ENCODE measurements around the gene GTSF1L. TPM values are rescaled to one million over a fixed set of nuclear protein-coding genes. Genes with fewer than 3 reads are reported as not detected.
"Not testable (repeated sequence)": the region's sequence is repeated elsewhere in the genome, so short reads cannot be mapped to it uniquely, and the experiment has no call there.

The GTSF1L gene
- total RNA-seq, 1 experiment from 2014 or later = not detected

DNA sequence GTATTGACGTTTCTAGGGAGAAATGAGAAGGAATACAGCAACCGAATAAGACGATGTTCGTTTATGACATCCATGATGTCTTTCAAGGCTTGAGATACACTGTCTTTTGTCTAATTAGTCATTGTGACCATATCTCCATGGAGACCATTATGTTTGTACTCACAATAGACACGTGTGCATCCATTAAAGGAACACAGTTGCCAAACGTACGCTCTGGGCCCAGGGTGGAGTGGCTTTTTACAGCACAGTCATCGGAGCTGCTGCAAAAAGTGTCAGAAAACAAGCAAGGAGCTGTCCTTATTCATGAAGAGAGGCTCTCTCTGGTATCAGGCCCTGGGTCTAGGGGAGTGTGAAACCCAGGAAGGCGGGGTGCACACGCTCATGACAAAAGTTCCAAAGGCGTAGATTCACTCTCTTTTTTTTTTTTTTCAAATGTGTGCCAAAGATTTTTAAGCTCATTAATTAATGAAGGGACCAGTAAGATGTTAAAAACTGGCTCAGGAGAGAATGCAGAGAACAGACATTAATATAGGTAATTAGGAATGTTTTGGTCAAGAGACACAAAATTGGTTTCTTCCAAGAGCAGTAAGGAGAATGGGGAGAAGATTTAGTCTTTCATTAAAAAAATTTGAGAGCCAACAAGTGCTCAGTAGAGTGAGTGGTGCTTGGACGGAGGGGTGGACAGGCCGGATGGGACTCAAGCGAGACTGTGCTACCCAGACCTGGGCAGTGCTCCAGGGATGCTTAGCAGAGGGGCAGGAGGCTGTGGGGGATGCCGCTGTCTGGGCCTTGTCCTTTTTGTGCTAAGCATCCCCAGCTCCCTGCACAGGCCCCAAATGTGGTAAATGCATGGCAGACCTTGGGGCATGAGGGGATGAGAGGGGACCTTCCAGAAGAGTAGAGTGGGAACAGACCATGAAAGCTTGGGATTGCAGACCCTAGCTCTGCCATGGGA lies 34.9 kb upstream of the GTSF1L start (continued):
- TF ChIP-seq, protein P1, sequence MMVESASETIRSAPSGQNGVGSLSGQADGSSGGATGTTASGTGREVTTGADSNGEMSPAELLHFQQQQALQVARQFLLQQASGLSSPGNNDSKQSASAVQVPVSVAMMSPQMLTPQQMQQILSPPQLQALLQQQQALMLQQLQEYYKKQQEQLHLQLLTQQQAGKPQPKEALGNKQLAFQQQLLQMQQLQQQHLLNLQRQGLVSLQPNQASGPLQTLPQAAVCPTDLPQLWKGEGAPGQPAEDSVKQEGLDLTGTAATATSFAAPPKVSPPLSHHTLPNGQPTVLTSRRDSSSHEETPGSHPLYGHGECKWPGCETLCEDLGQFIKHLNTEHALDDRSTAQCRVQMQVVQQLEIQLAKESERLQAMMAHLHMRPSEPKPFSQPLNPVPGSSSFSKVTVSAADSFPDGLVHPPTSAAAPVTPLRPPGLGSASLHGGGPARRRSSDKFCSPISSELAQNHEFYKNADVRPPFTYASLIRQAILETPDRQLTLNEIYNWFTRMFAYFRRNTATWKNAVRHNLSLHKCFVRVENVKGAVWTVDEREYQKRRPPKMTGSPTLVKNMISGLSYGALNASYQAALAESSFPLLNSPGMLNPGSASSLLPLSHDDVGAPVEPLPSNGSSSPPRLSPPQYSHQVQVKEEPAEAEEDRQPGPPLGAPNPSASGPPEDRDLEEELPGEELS (CRISPR knock-in tag; IDR thresholded peaks at IDR 0.05) = no peak
- TF ChIP-seq PRRX2 (CRISPR knock-in tag; IDR thresholded peaks at IDR 0.05) (no peak), EMX1 (CRISPR knock-in tag; IDR thresholded peaks at IDR 0.05) (no peak), NR3C1 (CRISPR knock-in tag; conservative IDR thresholded peaks at IDR 0.05; ENCODE audit: low read depth) (no peak)
- TF ChIP-seq, protein P2, sequence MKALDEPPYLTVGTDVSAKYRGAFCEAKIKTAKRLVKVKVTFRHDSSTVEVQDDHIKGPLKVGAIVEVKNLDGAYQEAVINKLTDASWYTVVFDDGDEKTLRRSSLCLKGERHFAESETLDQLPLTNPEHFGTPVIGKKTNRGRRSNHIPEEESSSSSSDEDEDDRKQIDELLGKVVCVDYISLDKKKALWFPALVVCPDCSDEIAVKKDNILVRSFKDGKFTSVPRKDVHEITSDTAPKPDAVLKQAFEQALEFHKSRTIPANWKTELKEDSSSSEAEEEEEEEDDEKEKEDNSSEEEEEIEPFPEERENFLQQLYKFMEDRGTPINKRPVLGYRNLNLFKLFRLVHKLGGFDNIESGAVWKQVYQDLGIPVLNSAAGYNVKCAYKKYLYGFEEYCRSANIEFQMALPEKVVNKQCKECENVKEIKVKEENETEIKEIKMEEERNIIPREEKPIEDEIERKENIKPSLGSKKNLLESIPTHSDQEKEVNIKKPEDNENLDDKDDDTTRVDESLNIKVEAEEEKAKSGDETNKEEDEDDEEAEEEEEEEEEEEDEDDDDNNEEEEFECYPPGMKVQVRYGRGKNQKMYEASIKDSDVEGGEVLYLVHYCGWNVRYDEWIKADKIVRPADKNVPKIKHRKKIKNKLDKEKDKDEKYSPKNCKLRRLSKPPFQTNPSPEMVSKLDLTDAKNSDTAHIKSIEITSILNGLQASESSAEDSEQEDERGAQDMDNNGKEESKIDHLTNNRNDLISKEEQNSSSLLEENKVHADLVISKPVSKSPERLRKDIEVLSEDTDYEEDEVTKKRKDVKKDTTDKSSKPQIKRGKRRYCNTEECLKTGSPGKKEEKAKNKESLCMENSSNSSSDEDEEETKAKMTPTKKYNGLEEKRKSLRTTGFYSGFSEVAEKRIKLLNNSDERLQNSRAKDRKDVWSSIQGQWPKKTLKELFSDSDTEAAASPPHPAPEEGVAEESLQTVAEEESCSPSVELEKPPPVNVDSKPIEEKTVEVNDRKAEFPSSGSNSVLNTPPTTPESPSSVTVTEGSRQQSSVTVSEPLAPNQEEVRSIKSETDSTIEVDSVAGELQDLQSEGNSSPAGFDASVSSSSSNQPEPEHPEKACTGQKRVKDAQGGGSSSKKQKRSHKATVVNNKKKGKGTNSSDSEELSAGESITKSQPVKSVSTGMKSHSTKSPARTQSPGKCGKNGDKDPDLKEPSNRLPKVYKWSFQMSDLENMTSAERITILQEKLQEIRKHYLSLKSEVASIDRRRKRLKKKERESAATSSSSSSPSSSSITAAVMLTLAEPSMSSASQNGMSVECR (CRISPR knock-in tag; IDR thresholded peaks at IDR 0.05; ENCODE audit: borderline replicate concordance) = no peak

DNA sequence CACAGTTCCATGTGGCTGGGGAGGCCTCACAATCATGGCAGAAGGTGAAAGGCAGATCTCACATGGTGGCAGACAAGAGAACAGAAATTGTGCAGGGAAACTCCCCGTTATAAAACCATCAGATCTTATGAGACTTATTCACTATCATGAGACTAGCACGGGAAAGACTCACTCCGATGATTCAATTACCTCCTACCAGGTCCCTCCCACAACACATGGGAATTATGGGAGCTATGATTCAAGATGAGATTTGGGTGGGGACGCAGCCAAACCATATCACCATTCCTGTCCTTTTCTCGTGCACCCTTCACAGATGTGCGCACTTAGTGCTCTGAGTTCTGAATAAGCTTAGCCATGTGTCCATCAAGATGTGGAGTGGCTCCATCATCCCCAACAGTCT lies 31.1 kb upstream of the GTSF1L start:
- H3K27ac Mint-ChIP-seq; H3K4me3 Mint-ChIP-seq; H3K4me1 Mint-ChIP-seq; H3K27me3 Mint-ChIP-seq (ENCODE audit: low read depth); ATAC-seq; H3K36me3 Mint-ChIP-seq; POLR2A ChIA-PET; H3K9me3 Mint-ChIP-seq; DNase-seq (ENCODE audit: low spot score): not testable (repeated sequence)
- CTCF ChIA-PET = interaction anchor here (1.8 kb wide), 1 partner anchor 8 kb away, joined by 4 read pairs; no protein-coding TSS in a partner anchor

DNA sequence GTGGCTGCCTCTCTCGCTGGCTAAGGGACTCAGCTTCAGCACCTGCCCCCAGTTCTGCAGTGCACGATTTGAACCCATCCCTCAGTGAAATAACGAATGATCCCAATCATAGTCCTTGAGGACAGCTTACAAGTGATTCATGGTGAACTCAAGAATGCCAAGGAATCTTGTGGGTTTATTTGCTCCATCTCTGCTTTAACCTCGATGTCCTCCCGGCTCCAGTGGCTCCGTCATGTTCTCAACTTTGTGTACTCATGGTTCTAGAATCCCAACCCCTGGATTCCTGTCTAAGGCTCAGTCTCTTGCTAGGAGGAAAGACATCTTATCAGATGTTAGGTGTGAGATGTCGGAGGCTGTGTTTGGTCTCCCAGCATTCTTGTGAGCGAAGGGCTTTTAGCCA lies 29.0 kb upstream of the GTSF1L start:
- ATAC-seq (no peak), DNase-seq (ENCODE audit: low spot score) (no peak)
- H3K4me3 Mint-ChIP-seq = no peak overlapping the region
- peaks cover 4% of the 10 kb centered on the region; the same call in 1 of the 2 replicates for H3K9me3 Mint-ChIP-seq
- H3K27ac Mint-ChIP-seq = no peak overlapping the region
- TF ChIP-seq ZNF232 (CRISPR knock-in tag; IDR thresholded peaks at IDR 0.05) (no peak), RELA (CRISPR knock-in tag; IDR thresholded peaks at IDR 0.05; ENCODE audit: borderline replicate concordance) (no peak), JAZF1 (CRISPR knock-in tag; IDR thresholded peaks at IDR 0.05) (no peak), TCF7 (CRISPR knock-in tag; IDR thresholded peaks at IDR 0.05; ENCODE audit: low read depth) (no peak)
- TF ChIP-seq, protein P3, sequence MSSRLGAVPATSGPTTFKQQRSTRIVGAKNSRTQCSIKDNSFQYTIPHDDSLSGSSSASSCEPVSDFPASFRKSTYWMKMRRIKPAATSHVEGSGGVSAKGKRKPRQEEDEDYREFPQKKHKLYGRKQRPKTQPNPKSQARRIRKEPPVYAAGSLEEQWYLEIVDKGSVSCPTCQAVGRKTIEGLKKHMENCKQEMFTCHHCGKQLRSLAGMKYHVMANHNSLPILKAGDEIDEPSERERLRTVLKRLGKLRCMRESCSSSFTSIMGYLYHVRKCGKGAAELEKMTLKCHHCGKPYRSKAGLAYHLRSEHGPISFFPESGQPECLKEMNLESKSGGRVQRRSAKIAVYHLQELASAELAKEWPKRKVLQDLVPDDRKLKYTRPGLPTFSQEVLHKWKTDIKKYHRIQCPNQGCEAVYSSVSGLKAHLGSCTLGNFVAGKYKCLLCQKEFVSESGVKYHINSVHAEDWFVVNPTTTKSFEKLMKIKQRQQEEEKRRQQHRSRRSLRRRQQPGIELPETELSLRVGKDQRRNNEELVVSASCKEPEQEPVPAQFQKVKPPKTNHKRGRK (CRISPR knock-in tag; IDR thresholded peaks at IDR 0.05; ENCODE audit: borderline replicate concordance) = no peak
- ChIA-PET POLR2A (no interaction called here), CTCF (interaction anchor here (1.5 to 1.9 kb wide), 2 partner anchors 85 to 227 kb away, joined by 5 to 7 read pairs; no protein-coding TSS in a partner anchor)
- no peaks in the 10 kb centered on the region for H3K4me1 Mint-ChIP-seq
- peaks cover 5% of the 10 kb centered on the region; the same call in 1 of the 2 replicates for H3K27me3 Mint-ChIP-seq (ENCODE audit: low read depth)
- H3K36me3 Mint-ChIP-seq = no peaks in the 10 kb centered on the region

DNA sequence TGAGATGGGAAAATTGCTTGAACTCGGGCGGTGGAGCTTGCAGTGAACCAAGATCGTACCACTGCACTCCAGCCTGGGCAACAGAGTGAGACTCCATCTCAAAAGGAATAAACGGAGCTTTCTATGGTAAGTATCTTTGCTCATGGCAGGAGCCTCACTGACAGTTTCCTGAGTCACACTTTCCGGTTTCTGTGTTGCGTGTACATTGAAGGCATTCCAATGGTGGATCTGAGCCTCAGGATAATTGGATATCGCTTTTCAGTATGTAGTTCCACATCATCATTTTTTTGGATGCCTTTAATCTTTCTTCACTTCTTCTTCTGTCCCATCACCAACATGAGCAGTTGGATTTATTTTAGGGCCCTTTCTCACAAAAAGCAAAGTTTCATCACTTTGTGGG lies 28.6 kb upstream of the GTSF1L start:
- ATAC-seq = no peak
- TF ChIP-seq, protein P4, sequence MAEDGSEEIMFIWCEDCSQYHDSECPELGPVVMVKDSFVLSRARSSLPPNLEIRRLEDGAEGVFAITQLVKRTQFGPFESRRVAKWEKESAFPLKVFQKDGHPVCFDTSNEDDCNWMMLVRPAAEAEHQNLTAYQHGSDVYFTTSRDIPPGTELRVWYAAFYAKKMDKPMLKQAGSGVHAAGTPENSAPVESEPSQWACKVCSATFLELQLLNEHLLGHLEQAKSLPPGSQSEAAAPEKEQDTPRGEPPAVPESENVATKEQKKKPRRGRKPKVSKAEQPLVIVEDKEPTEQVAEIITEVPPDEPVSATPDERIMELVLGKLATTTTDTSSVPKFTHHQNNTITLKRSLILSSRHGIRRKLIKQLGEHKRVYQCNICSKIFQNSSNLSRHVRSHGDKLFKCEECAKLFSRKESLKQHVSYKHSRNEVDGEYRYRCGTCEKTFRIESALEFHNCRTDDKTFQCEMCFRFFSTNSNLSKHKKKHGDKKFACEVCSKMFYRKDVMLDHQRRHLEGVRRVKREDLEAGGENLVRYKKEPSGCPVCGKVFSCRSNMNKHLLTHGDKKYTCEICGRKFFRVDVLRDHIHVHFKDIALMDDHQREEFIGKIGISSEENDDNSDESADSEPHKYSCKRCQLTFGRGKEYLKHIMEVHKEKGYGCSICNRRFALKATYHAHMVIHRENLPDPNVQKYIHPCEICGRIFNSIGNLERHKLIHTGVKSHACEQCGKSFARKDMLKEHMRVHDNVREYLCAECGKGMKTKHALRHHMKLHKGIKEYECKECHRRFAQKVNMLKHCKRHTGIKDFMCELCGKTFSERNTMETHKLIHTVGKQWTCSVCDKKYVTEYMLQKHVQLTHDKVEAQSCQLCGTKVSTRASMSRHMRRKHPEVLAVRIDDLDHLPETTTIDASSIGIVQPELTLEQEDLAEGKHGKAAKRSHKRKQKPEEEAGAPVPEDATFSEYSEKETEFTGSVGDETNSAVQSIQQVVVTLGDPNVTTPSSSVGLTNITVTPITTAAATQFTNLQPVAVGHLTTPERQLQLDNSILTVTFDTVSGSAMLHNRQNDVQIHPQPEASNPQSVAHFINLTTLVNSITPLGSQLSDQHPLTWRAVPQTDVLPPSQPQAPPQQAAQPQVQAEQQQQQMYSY (CRISPR knock-in tag; IDR thresholded peaks at IDR 0.05) = no peak
- no peak for TF ChIP-seq JUN (CRISPR knock-in tag; IDR thresholded peaks at IDR 0.05)
- TF ChIP-seq, protein P5, sequence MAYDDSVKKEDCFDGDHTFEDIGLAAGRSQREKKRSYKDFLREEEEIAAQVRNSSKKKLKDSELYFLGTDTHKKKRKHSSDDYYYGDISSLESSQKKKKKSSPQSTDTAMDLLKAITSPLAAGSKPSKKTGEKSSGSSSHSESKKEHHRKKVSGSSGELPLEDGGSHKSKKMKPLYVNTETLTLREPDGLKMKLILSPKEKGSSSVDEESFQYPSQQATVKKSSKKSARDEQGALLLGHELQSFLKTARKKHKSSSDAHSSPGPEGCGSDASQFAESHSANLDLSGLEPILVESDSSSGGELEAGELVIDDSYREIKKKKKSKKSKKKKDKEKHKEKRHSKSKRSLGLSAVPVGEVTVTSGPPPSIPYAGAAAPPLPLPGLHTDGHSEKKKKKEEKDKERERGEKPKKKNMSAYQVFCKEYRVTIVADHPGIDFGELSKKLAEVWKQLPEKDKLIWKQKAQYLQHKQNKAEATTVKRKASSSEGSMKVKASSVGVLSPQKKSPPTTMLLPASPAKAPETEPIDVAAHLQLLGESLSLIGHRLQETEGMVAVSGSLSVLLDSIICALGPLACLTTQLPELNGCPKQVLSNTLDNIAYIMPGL (CRISPR knock-in tag; IDR thresholded peaks at IDR 0.05) = no peak

More for the DNA sequence above, 28.6 kb upstream of the GTSF1L start:
- no peak for DNase-seq (ENCODE audit: low spot score)
- POLR2A ChIA-PET = no interaction called here
- CTCF ChIA-PET = interaction anchor here (1.5 to 1.9 kb wide), 2 partner anchors 85 to 228 kb away, joined by 5 to 7 read pairs; no protein-coding TSS in a partner anchor
- no peaks in the 10 kb centered on the region for H3K4me1 Mint-ChIP-seq
- H3K36me3 Mint-ChIP-seq = no peaks in the 10 kb centered on the region
- no peak overlapping the region for H3K4me3 Mint-ChIP-seq
- peaks cover 5% of the 10 kb centered on the region; the same call in 1 of the 2 replicates for H3K27me3 Mint-ChIP-seq (ENCODE audit: low read depth)
- no peak overlapping the region for H3K27ac Mint-ChIP-seq
- peaks cover 4% of the 10 kb centered on the region; the same call in 1 of the 2 replicates for H3K9me3 Mint-ChIP-seq
